Liver (tissue), 3 donors: ENCODE data around the gene TOP1.

ENCODE experiments used
- GABPA ChIP-seq, 2 donors: IDR thresholded peaks in 1 of 2; conservative IDR thresholded peaks in 1 of 2; 2 replicates each; pipeline ENCODE4 v1.6.1; 2016; ENCODE audit warnings: antibody characterized with exemption in 2 of 2, mild to moderate bottlenecking in 1 of 2, moderate library complexity in 1 of 2
- SP1 ChIP-seq: IDR thresholded peaks from 2 replicates; pipeline ENCODE4 v1.6.1; 2018; ENCODE audit warnings: antibody characterized with exemption, mild to moderate bottlenecking
- TAF1 ChIP-seq: conservative IDR thresholded peaks from 2 replicates; pipeline ENCODE4 v1.6.1; 2016; ENCODE audit warnings: antibody characterized with exemption, mild to moderate bottlenecking
- TF ChIP-seq, protein P1 (sequence below): fragments of 150-350 bp; IDR thresholded peaks from 2 replicates; pipeline ENCODE4 v1.5.1; 2017; ENCODE audit warnings: improper control_type of control experiment, low read depth, low read length; ENCODE audit not compliant: missing input control
- donor health status: healthy.
- donor health status: healthy.

DNA sequence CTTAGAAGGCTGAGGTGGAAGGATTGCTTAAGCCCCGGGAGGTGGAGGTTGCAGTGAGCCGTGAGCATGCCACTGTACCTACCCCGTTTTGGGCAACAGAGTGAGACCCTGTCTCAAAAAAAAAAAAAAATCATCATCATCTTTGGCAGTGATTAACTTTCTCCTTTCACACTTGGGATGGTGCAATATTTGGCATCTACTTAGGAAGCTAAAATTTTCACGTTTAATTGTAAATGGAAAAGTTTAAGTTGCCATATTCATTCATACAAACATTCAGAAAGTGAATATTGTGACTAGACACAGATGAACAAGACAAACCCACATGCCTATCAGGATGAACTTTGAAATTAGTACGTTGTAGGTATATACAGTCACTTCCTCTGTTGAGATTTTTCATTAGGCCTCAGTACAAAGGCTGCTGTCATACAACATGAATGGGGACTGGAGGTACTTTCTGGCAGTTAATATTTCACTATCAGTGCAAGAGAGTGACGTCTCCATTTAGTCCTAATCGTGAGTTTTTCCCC is 10.3 kb downstream of the TOP1 start:
- TF ChIP-seq TAF1 (no peak), GABPA (IDR thresholded peaks at IDR 0.05 in 1 of 2, conservative IDR thresholded peaks at IDR 0.05 in 1 of 2) (peak in 1 of 2 donors; percentile 31), SP1 (no peak)
- TF ChIP-seq, protein P1, sequence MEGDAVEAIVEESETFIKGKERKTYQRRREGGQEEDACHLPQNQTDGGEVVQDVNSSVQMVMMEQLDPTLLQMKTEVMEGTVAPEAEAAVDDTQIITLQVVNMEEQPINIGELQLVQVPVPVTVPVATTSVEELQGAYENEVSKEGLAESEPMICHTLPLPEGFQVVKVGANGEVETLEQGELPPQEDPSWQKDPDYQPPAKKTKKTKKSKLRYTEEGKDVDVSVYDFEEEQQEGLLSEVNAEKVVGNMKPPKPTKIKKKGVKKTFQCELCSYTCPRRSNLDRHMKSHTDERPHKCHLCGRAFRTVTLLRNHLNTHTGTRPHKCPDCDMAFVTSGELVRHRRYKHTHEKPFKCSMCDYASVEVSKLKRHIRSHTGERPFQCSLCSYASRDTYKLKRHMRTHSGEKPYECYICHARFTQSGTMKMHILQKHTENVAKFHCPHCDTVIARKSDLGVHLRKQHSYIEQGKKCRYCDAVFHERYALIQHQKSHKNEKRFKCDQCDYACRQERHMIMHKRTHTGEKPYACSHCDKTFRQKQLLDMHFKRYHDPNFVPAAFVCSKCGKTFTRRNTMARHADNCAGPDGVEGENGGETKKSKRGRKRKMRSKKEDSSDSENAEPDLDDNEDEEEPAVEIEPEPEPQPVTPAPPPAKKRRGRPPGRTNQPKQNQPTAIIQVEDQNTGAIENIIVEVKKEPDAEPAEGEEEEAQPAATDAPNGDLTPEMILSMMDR = no peak
